ENCODE data around the gene PNRC1.

The PNRC1 gene

GRCh38 chr6:89045011-89045387, 35.6 kb upstream of the PNRC1 start:
- Histone ChIP-seq H3K4me2 (ENCODE audit: low read length) (no peak overlapping the region), H2AFZ (no peak overlapping the region), H3K9ac (no peak overlapping the region), H3K36me3 (ENCODE audit: control insufficient read depth, insufficient read depth, low read length) (no peaks in the 10 kb centered on the region), H3K79me2 (no peaks in the 10 kb centered on the region), H3K9me3 (ENCODE audit: control insufficient read depth, low read length) (no peaks in the 10 kb centered on the region), H3K27me3 (ENCODE audit: control insufficient read depth, insufficient read depth, low read length) (no peaks in the 10 kb centered on the region), H3K4me1 (no peaks in the 10 kb centered on the region), H3K27ac (no peak overlapping the region), H3K4me3 (ENCODE audit: low read depth, low read length) (no peak overlapping the region)
- no peak for TF ChIP-seq CTCF (IDR thresholded peaks at IDR 0.05)

- no peak for TF ChIP-seq CTCF (IDR thresholded peaks at IDR 0.05)
- Histone ChIP-seq H3K4me1 (no peaks in the 10 kb centered on the region), H3K79me2 (no peaks in the 10 kb centered on the region), H2AFZ (no peak overlapping the region), H3K4me3 (ENCODE audit: low read depth, low read length) (no peak overlapping the region), H3K27ac (no peak overlapping the region), H3K9ac (no peak overlapping the region), H3K27me3 (ENCODE audit: control insufficient read depth, insufficient read depth, low read length) (no peaks in the 10 kb centered on the region), H3K4me2 (ENCODE audit: low read length) (no peak overlapping the region), H3K9me3 (ENCODE audit: control insufficient read depth, low read length) (no peaks in the 10 kb centered on the region), H3K36me3 (ENCODE audit: control insufficient read depth, insufficient read depth, low read length) (no peaks in the 10 kb centered on the region)
Observed at GRCh38 chr6:89045576-89045975, 35.0 kb upstream of the PNRC1 start.

DNA sequence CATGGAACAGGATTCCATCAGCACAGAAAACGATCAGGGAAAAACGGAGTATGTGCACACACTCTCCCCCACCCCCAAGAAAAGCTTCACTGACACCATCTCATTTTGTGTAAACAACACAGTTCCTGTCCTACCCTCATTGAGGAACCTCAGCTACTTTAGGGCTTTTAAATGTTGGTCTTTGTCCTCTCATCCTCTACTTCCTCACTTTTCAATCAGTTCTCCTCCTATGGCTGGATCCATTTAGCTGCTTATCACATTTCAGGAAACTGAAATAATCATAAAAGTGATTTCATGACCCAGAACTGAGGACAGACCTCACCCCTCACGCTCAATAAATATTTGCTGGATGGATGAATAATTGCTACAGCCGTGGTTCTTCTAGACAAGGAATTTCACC, 33.1 kb upstream of the PNRC1 start:
- TF ChIP-seq CTCF (IDR thresholded peaks at IDR 0.05), result no peak
- Histone ChIP-seq H3K79me2 (no peaks in the 10 kb centered on the region), H3K9ac (no peak overlapping the region), H2AFZ (no peak overlapping the region), H3K4me2 (ENCODE audit: low read length) (no peak overlapping the region), H3K4me1 (no peaks in the 10 kb centered on the region), H3K4me3 (ENCODE audit: low read depth, low read length) (no peak overlapping the region), H3K27me3 (ENCODE audit: control insufficient read depth, insufficient read depth, low read length) (no peaks in the 10 kb centered on the region), H3K36me3 (ENCODE audit: control insufficient read depth, insufficient read depth, low read length) (no peaks in the 10 kb centered on the region), H3K27ac (no peak overlapping the region), H3K9me3 (ENCODE audit: control insufficient read depth, low read length) (no peaks in the 10 kb centered on the region)

- Histone ChIP-seq H3K27ac (no peak overlapping the region), H3K4me1 (no peaks in the 10 kb centered on the region), H3K4me2 (ENCODE audit: low read length) (no peak overlapping the region), H3K9me3 (ENCODE audit: control insufficient read depth, low read length) (no peaks in the 10 kb centered on the region), H3K36me3 (ENCODE audit: control insufficient read depth, insufficient read depth, low read length) (no peaks in the 10 kb centered on the region), H3K9ac (no peak overlapping the region), H3K27me3 (ENCODE audit: control insufficient read depth, insufficient read depth, low read length) (no peaks in the 10 kb centered on the region), H3K79me2 (no peaks in the 10 kb centered on the region), H3K4me3 (ENCODE audit: low read depth, low read length) (no peak overlapping the region), H2AFZ (no peak overlapping the region)
- TF ChIP-seq CTCF (IDR thresholded peaks at IDR 0.05), result no peak
Observed at GRCh38 chr6:89048288-89048923, 32.1 kb upstream of the PNRC1 start.

DNA sequence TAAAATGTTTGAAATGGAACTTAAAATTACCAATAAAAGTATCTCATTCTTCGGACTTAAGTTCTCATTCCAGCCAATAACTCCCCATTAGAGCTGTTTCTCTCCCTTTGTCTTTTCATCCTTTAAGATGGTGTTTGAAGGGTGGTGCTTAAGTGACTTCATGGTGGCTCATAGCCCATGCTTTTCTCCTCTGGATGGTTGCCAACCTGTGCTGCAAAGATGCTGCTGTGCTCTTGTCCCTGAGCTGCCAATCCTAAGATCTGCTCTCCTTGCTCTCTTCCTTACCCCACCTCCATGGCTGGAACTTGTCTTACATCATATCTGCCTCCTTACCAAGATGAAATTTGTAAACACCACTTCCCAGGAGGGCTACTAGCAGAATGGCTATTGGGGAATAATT, 31.6 kb upstream of the PNRC1 start:
- Histone ChIP-seq H3K79me2 (no peaks in the 10 kb centered on the region), H3K4me1 (no peaks in the 10 kb centered on the region), H2AFZ (no peak overlapping the region), H3K4me3 (ENCODE audit: low read depth, low read length) (no peak overlapping the region), H3K36me3 (ENCODE audit: control insufficient read depth, insufficient read depth, low read length) (no peaks in the 10 kb centered on the region), H3K4me2 (ENCODE audit: low read length) (no peak overlapping the region), H3K27me3 (ENCODE audit: control insufficient read depth, insufficient read depth, low read length) (no peaks in the 10 kb centered on the region), H3K27ac (no peak overlapping the region), H3K9ac (no peak overlapping the region), H3K9me3 (ENCODE audit: control insufficient read depth, low read length) (no peaks in the 10 kb centered on the region)
- TF ChIP-seq CTCF (IDR thresholded peaks at IDR 0.05), result no peak
